CD14-positive monocyte (primary cell): ENCODE data around the gene HOMEZ. TPM values are rescaled to one million over a fixed set of nuclear protein-coding genes. Genes with fewer than 3 reads are reported as not detected.

Experiments used
- DNase-seq, 3 donors: peaks; one replicate each; pipeline ENCODE4 v3.0.0-alpha.2; 2011 to 2022
- H2AFZ ChIP-seq: 2 replicates; pipeline ENCODE4 v1.6.0; 2012; ENCODE audit warnings: mild to moderate bottlenecking, low read depth, low read length, inconsistent platforms; ENCODE audit not compliant: insufficient read depth, poor library complexity, severe bottlenecking
- H3K27ac ChIP-seq, 2 donors: 1 replicate in 1 of 2; 2 replicates in 1 of 2; pipeline ENCODE4 v1.5.1; 2012 to 2013; ENCODE audit warnings: low read length in 2 of 2, control low read depth in 1 of 2, inconsistent platforms in 1 of 2, low read depth in 1 of 2, mild to moderate bottlenecking in 1 of 2
- H3K27me3 ChIP-seq, 2 donors: one replicate each; pipeline versions ENCODE4 v1.6.0 to v1.6.1; 2011 to 2013; ENCODE audit warnings: low read length in 2 of 2; ENCODE audit not compliant: control insufficient read depth in 2 of 2, insufficient read depth in 2 of 2
- H3K36me3 ChIP-seq, 2 donors: replicated peaks in 1 of 2; 1 replicate in 1 of 2; 2 replicates in 1 of 2; pipeline versions ENCODE4 v1.5.1 to v1.6.1; 2012 to 2013; ENCODE audit warnings: low read length in 2 of 2, control low read depth in 1 of 2, inconsistent platforms in 1 of 2, mild to moderate bottlenecking in 1 of 2; ENCODE audit not compliant: insufficient read depth in 2 of 2, control insufficient read depth in 1 of 2
- H3K4me1 ChIP-seq, 2 donors: 1 replicate in 1 of 2; 2 replicates in 1 of 2; pipeline versions ENCODE4 v1.5.1 to v1.6.1; 2012 to 2013; ENCODE audit warnings: low read length in 2 of 2, control low read depth in 1 of 2, inconsistent platforms in 1 of 2, mild to moderate bottlenecking in 1 of 2, moderate library complexity in 1 of 2; ENCODE audit not compliant: insufficient read depth in 2 of 2, control insufficient read depth in 1 of 2
- H3K4me2 ChIP-seq: replicated peaks from 2 replicates; pipeline ENCODE3; 2012; ENCODE audit warnings: low read length, moderate library complexity, mild to moderate bottlenecking; ENCODE audit not compliant: poor library complexity, severe bottlenecking; ENCODE audit errors: extremely low read depth
- H3K4me3 ChIP-seq, 3 experiments: fragments of 200-600 bp in 1 of 3; sonication (generic) in 1 of 3; replicated peaks in 1 of 3; 1 replicate in 2 of 3; 2 replicates in 1 of 3; pipeline ENCODE4 v1.5.1; 2011 to 2013; ENCODE audit warnings: low read length in 3 of 3, mild to moderate bottlenecking in 3 of 3, control low read depth in 2 of 3, low read depth in 2 of 3, inconsistent platforms in 1 of 3, moderate library complexity in 1 of 3
- H3K79me2 ChIP-seq: 2 replicates; pipeline ENCODE4 v1.6.0; 2012; ENCODE audit warnings: mild to moderate bottlenecking, control low read depth, inconsistent platforms, low read length, moderate library complexity; ENCODE audit not compliant: insufficient read depth
- H3K9ac ChIP-seq: 2 replicates; pipeline ENCODE4 v1.6.0; 2017; ENCODE audit warnings: low read length, mild to moderate bottlenecking; ENCODE audit not compliant: insufficient read depth, poor library complexity, severe bottlenecking
- H3K9me3 ChIP-seq, 2 donors: replicated peaks in 1 of 2; 1 replicate in 1 of 2; 2 replicates in 1 of 2; pipeline versions ENCODE4 v1.5.1 to v1.6.1; 2012 to 2013; ENCODE audit warnings: low read length in 2 of 2, control low read depth in 1 of 2; ENCODE audit not compliant: control insufficient read depth in 1 of 2, insufficient read depth in 1 of 2
- H4K20me1 ChIP-seq: 2 replicates; pipeline ENCODE4 v1.6.0; 2012; ENCODE audit warnings: mild to moderate bottlenecking, low read length, control low read depth, moderate library complexity; ENCODE audit not compliant: insufficient read depth
- H3K27ac Mint-ChIP-seq, 7 donors: one replicate each; pipeline ENCODE4 v1.8.0; 2020; ENCODE audit warnings: mild to moderate bottlenecking in 7 of 7, mixed read lengths in 7 of 7, moderate library complexity in 6 of 7, inconsistent platforms in 2 of 7
- H3K27me3 Mint-ChIP-seq, 3 donors: one replicate each; pipeline ENCODE4 v1.8.0; 2021 to 2022; ENCODE audit warnings: low read depth in 3 of 3, mild to moderate bottlenecking in 3 of 3, mixed read lengths in 3 of 3, moderate library complexity in 3 of 3, inconsistent platforms in 1 of 3
- H3K36me3 Mint-ChIP-seq, 2 donors: one replicate each; pipeline ENCODE4 v1.8.0; 2020; ENCODE audit warnings: mixed read lengths in 2 of 2, inconsistent platforms in 1 of 2, mild to moderate bottlenecking in 1 of 2
- H3K4me1 Mint-ChIP-seq: one replicate; pipeline ENCODE4 v1.8.0; 2020; ENCODE audit warnings: mild to moderate bottlenecking, mixed read lengths
- H3K4me3 Mint-ChIP-seq, 2 donors: one replicate each; pipeline ENCODE4 v1.8.0; 2020; ENCODE audit warnings: mild to moderate bottlenecking in 2 of 2, mixed read lengths in 2 of 2, moderate library complexity in 1 of 2
- H3K9me3 Mint-ChIP-seq, 7 donors: one replicate each; pipeline ENCODE4 v1.8.0; 2020 to 2022; ENCODE audit warnings: mixed read lengths in 7 of 7, mild to moderate bottlenecking in 6 of 7, moderate library complexity in 6 of 7, inconsistent platforms in 2 of 7
- CTCF ChIP-seq: fragments of 200-600 bp; IDR thresholded peaks from one replicate; pipeline ENCODE4 v1.8.0; 2022; ENCODE audit warnings: antibody characterized with exemption, mild to moderate bottlenecking
- WGBS: methylation state at CpG from one replicate; pipeline ENCODE4 v1.1.5; 2013; ENCODE audit warnings: missing lambda C conversion rate; ENCODE audit not compliant: insufficient coverage; 5-methylcytosine and 5-hydroxymethylcytosine counted together
- intact Hi-C, 2 donors: fragments of 100-400 bp; cut with micrococcal nuclease; formaldehyde crosslinking; loops; one replicate each; pipeline versions ENCODE4 v1.15.0 to v1.15.1; 2023
- polyA plus RNA-seq, 3 donors: library from polyadenylated mRNA; depleted of rRNA in 1 of 3; unstranded in 2 of 3; stranded (reverse) in 1 of 3; fragments of 300-500 nt in 2 of 3; fragments of >200 nt in 1 of 3; fragmentation: Illumina TruSeq in 2 of 3; gene quantifications; 1 replicate in 2 of 3; 2 replicates in 1 of 3; pipeline ENCODE4 v1.2.3, GENCODE V29; 2012 to 2021

The HOMEZ gene
- polyA plus RNA-seq, 3 donors, result 3.5 to 5.4 (median 4.1) TPM

GRCh38 chr14:23252420-23253333 lies 33.3 kb downstream of the HOMEZ start:
- Mint-ChIP-seq H3K9me3 (no peaks in the 10 kb centered on the region), H3K36me3 (no peaks in the 10 kb centered on the region), H3K27me3 (no peaks in the 10 kb centered on the region), H3K4me3 (no peak overlapping the region), H3K27ac (no peak overlapping the region), H3K4me1 (peaks cover 13% of the 10 kb centered on the region)
- H3K27me3 ChIP-seq, result no peaks in the 10 kb centered on the region
- H3K4me2 ChIP-seq, result no peak overlapping the region
- WGBS, result 20% methylated on average over 2 of the region's 4 CpGs
- no peaks in the 10 kb centered on the region for H4K20me1 ChIP-seq
- H3K4me1 ChIP-seq, result peaks cover 7 to 9% of the 10 kb centered on the region in 2 donors
- no peaks in the 10 kb centered on the region for H3K9me3 ChIP-seq
- no peaks in the 10 kb centered on the region for H3K79me2 ChIP-seq
- intact Hi-C loops, result no loop called here
- TF ChIP-seq CTCF, result no peak
- H3K9ac ChIP-seq, result no peak overlapping the region
- H3K36me3 ChIP-seq, result no peaks in the 10 kb centered on the region
- no peak overlapping the region for H3K27ac ChIP-seq
- H2AFZ ChIP-seq, result no peak overlapping the region
- H3K4me3 ChIP-seq, result no peak overlapping the region
- DNase-seq, result no peak

- H3K4me2 ChIP-seq, result no peak overlapping the region
- intact Hi-C loops, result no loop called here
- no peak overlapping the region for H3K27ac ChIP-seq
- Mint-ChIP-seq H3K36me3 (no peaks in the 10 kb centered on the region), H3K9me3 (no peaks in the 10 kb centered on the region), H3K27ac (no peak overlapping the region), H3K27me3 (no peaks in the 10 kb centered on the region), H3K4me3 (no peak overlapping the region), H3K4me1 (peaks cover 13% of the 10 kb centered on the region)
- H2AFZ ChIP-seq, result no peak overlapping the region
- H3K36me3 ChIP-seq, result no peaks in the 10 kb centered on the region
- peaks cover 7 to 9% of the 10 kb centered on the region in 2 donors for H3K4me1 ChIP-seq
- no peaks in the 10 kb centered on the region for H3K27me3 ChIP-seq
- no peak for DNase-seq
- TF ChIP-seq CTCF, result no peak
- H3K4me3 ChIP-seq, result no peak overlapping the region
- no CpG with 5 or more reads among the region's 3 CpGs for WGBS
- no peaks in the 10 kb centered on the region for H3K9me3 ChIP-seq
- H3K9ac ChIP-seq, result no peak overlapping the region
- no peaks in the 10 kb centered on the region for H4K20me1 ChIP-seq
- H3K79me2 ChIP-seq, result no peaks in the 10 kb centered on the region
Measured at GRCh38 chr14:23252006-23252405, 33.9 kb downstream of the HOMEZ start.
